Hepatic stellate cell (primary cell): Measurements from ENCODE around the gene EPHB1.
A peak's percentile ranks its signal among the peaks of the same experiment; 100 is the strongest.
"Not testable (repeated sequence)": the region's sequence is repeated elsewhere in the genome, so short reads cannot be mapped to it uniquely, and the experiment has no call there.

ENCODE experiments used
- DNase-seq: peaks from one replicate; pipeline ENCODE4 v3.0.0; 2011; ENCODE audit warnings: low spot score

The EPHB1 gene

GRCh38 chr3:134777341-134777740 is 17.7 kb upstream of the EPHB1 start:
- no peak for DNase-seq

- DNase-seq: not testable (repeated sequence)
These were observed 6.8 kb upstream of the EPHB1 start for GRCh38 chr3:134788283-134788682.

- DNase-seq: no peak
These were observed 5.0 kb upstream of the EPHB1 start for GRCh38 chr3:134790065-134790464.

- no peak for DNase-seq
These were observed 3.1 kb upstream of the EPHB1 start for GRCh38 chr3:134791992-134792391.

- no peak for DNase-seq
These were observed 2.4 kb upstream of the EPHB1 start for GRCh38 chr3:134792700-134793099.

GRCh38 chr3:134793562-134793961 is 1.5 kb upstream of the EPHB1 start:
- no peak for DNase-seq

GRCh38 chr3:134794323-134794722 is 737 bp upstream of the EPHB1 start:
- no peak for DNase-seq

GRCh38 chr3:134795746-134796280 is 753 bp downstream of the EPHB1 start:
- DNase-seq: peak; percentile 31

- no peak for DNase-seq
These were observed 1.4 kb downstream of the EPHB1 start for GRCh38 chr3:134796281-134797056.

GRCh38 chr3:134797057-134797740 is 2.1 kb downstream of the EPHB1 start:
- no peak for DNase-seq

- no peak for DNase-seq
These were observed 2.8 kb downstream of the EPHB1 start for GRCh38 chr3:134797741-134798451.

GRCh38 chr3:134798681-134799311 is 3.7 kb downstream of the EPHB1 start:
- DNase-seq: no peak

GRCh38 chr3:134799393-134799792 is 4.3 kb downstream of the EPHB1 start:
- DNase-seq: peak; percentile 46

- no peak for DNase-seq
These were observed 6.3 kb downstream of the EPHB1 start for GRCh38 chr3:134801204-134801958.

GRCh38 chr3:134802428-134803050 is 7.5 kb downstream of the EPHB1 start:
- DNase-seq: no peak

- no peak for DNase-seq
These were observed 8.0 kb downstream of the EPHB1 start for GRCh38 chr3:134803051-134803505.

GRCh38 chr3:134803652-134804051 is 8.6 kb downstream of the EPHB1 start:
- no peak for DNase-seq

- no peak for DNase-seq
These were observed 9.7 kb downstream of the EPHB1 start for GRCh38 chr3:134804508-134805480.

- no peak for DNase-seq
These were observed 12.1 kb downstream of the EPHB1 start for GRCh38 chr3:134807189-134807588.

- DNase-seq: no peak
These were observed 13.8 kb downstream of the EPHB1 start for GRCh38 chr3:134808835-134809234.
